ENCODE measurements around the gene SIK2.

DNA sequence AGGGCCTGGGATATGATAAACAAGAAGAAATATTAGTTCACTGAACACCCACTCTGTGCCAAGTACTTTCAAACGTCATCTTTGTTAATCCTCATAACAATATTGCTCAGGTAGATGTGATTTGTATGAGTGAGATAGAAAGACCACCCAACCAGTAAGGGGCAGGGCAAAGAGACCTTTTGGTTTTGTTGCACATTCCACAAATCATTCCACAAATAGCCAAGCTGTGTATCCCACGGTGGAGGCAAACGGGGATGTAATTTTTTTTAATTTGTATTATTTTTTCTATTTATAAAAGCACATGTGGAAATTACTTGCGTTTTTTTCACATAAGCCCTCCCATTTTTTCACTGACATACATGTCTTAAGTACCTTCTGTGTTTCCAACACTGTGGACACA is 32.8 kb upstream of the SIK2 start:
- TF ChIP-seq POLR2A (IDR thresholded peaks at IDR 0.05; ENCODE audit: borderline replicate concordance, extremely low read depth, insufficient read depth, insufficient read length) (no peak), JUND (IDR thresholded peaks at IDR 0.05) (no peak)
- TF ChIP-seq, protein P1, sequence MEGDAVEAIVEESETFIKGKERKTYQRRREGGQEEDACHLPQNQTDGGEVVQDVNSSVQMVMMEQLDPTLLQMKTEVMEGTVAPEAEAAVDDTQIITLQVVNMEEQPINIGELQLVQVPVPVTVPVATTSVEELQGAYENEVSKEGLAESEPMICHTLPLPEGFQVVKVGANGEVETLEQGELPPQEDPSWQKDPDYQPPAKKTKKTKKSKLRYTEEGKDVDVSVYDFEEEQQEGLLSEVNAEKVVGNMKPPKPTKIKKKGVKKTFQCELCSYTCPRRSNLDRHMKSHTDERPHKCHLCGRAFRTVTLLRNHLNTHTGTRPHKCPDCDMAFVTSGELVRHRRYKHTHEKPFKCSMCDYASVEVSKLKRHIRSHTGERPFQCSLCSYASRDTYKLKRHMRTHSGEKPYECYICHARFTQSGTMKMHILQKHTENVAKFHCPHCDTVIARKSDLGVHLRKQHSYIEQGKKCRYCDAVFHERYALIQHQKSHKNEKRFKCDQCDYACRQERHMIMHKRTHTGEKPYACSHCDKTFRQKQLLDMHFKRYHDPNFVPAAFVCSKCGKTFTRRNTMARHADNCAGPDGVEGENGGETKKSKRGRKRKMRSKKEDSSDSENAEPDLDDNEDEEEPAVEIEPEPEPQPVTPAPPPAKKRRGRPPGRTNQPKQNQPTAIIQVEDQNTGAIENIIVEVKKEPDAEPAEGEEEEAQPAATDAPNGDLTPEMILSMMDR (IDR thresholded peaks at IDR 0.05 in 2 of 3, conservative IDR thresholded peaks at IDR 0.05 in 1 of 3; ENCODE audit: borderline replicate concordance in 1 of 3, insufficient read depth in 1 of 3, low read depth in 2 of 3, low read length in 2 of 3): no peak

Measured in HCT116 (cell line).